Gastroesophageal sphincter (tissue), 4 donors: ENCODE data around the gene KRTAP1-1. TPM values are rescaled to one million over a fixed set of nuclear protein-coding genes. Genes with fewer than 3 reads are reported as not detected.
"Not testable (repeated sequence)": the region's sequence is repeated elsewhere in the genome, so short reads cannot be mapped to it uniquely, and the experiment has no call there.

Experiments
- ATAC-seq: fragments of 150-250 bp; one replicate; pipeline ENCODE4 v1.9.1; 2016; ENCODE audit warnings: mild to moderate bottlenecking, moderate library complexity
- H3K27ac ChIP-seq, 4 donors: fragments of 200-600 bp; sonication (generic) in 3 of 4; 1 replicate in 3 of 4; 2 replicates in 1 of 4; pipeline ENCODE4 v1.5.1; 2016 to 2019
- H3K27me3 ChIP-seq: fragments of 200-600 bp; sonication (generic); one replicate; pipeline ENCODE4 v1.5.1; 2019
- H3K36me3 ChIP-seq, 2 donors: fragments of 200-600 bp; sonication (generic); one replicate each; pipeline ENCODE4 v1.5.1; 2019; ENCODE audit warnings: control low read depth in 1 of 2
- H3K4me1 ChIP-seq, 3 donors: fragments of 200-600 bp; sonication (generic); 1 replicate in 2 of 3; 2 replicates in 1 of 3; pipeline ENCODE4 v1.5.1; 2016 to 2019; ENCODE audit warnings: control low read depth in 2 of 3
- H3K4me3 ChIP-seq, 2 donors: fragments of 200-600 bp; sonication (generic); one replicate each; pipeline ENCODE4 v1.5.1; 2019; ENCODE audit warnings: mild to moderate bottlenecking in 1 of 2, moderate library complexity in 1 of 2
- H3K9me3 ChIP-seq, 3 donors: fragments of 200-600 bp; sonication (generic); one replicate each; pipeline ENCODE4 v1.5.1; 2017 to 2019; ENCODE audit warnings: control low read depth in 2 of 3
- CTCF ChIP-seq, 4 experiments: fragments of 200-600 bp in 2 of 4; fragments of 450-650 bp in 2 of 4; sonication (generic) in 1 of 4; IDR thresholded peaks; one replicate each; pipeline ENCODE4 v1.5.1; 2017 to 2019; ENCODE audit warnings: antibody characterized with exemption in 4 of 4, mild to moderate bottlenecking in 2 of 4, moderate library complexity in 2 of 4
- EP300 ChIP-seq: sonication (generic); formaldehyde crosslinking; IDR thresholded peaks from one replicate; pipeline ENCODE4 v1.6.1; 2017; ENCODE audit warnings: antibody characterized with exemption, mild to moderate bottlenecking
- POLR2A ChIP-seq, 2 donors: fragments of 450-650 bp; IDR thresholded peaks; one replicate each; pipeline ENCODE4 v1.6.1; 2017; ENCODE audit warnings: antibody characterized with exemption in 2 of 2, mild to moderate bottlenecking in 2 of 2, moderate library complexity in 1 of 2
- POLR2AphosphoS5 ChIP-seq: sonication (generic); formaldehyde crosslinking; IDR thresholded peaks from one replicate; pipeline ENCODE4 v1.6.1; 2017; ENCODE audit warnings: antibody characterized with exemption
- WGBS, 2 donors: methylation state at CpG; one replicate each; pipeline ENCODE4 v1.1.5; 2018; ENCODE audit warnings: low coverage in 1 of 2; 5-methylcytosine and 5-hydroxymethylcytosine counted together
- total RNA-seq, 4 donors: library from RNA; depleted of rRNA; stranded (reverse); fragments of >200 nt; gene quantifications; one replicate each; pipeline ENCODE4 v1.1.0, GENCODE V29; 2016

The KRTAP1-1 gene
- total RNA-seq, 4 donors from 2014 or later, result not detected

- WGBS, 2 donors, result 81 to 87% methylated on average over 3 to 7 of the region's 8 CpGs
- Histone ChIP-seq H3K9me3 (no peaks in the 10 kb centered on the region), H3K27me3 (no peaks in the 10 kb centered on the region), H3K4me3 (no peak within 1 kb of the TSS), H3K27ac (no peak within 1 kb of the TSS), H3K4me1 (no peaks in the 10 kb centered on the region), H3K36me3 (no peaks in the 10 kb centered on the region)
- no peak for ATAC-seq
- TF ChIP-seq POLR2A (IDR thresholded peaks at IDR 0.05), result no peak
- no peak for TF ChIP-seq POLR2AphosphoS5
- TF ChIP-seq CTCF (IDR thresholded peaks at IDR 0.05), result no peak
- TF ChIP-seq EP300, result no peak
Observed at GRCh38 chr17:41008811-41009210, 32.4 kb downstream of the KRTAP1-1 start, which contains the start of gene KRTAP3-1. TSS of gene KRTAP3-1 (minus strand) at chr17:41009128. CDS start at chr17:41009074, 54 bp downstream.

- Histone ChIP-seq H3K36me3 (no peaks in the 10 kb centered on the region), H3K27me3 (peaks cover 10% of the 10 kb centered on the region), H3K9me3 (no peaks in the 10 kb centered on the region), H3K27ac (no peak overlapping the region), H3K4me3 (no peak overlapping the region), H3K4me1 (no peaks in the 10 kb centered on the region)
- no peak for TF ChIP-seq CTCF (IDR thresholded peaks at IDR 0.05)
- TF ChIP-seq EP300, result no peak
- TF ChIP-seq POLR2A (IDR thresholded peaks at IDR 0.05), result no peak
- TF ChIP-seq POLR2AphosphoS5, result no peak
- no peak for ATAC-seq
- WGBS, 2 donors, result 85 to 93% methylated on average over 2 to 3 of the region's 3 CpGs
Observed at GRCh38 chr17:41004397-41004796, 36.9 kb downstream of the KRTAP1-1 start.

- 30 to 49% methylated on average over 4 of the region's 4 CpGs for WGBS, 2 donors
- no peak for ATAC-seq
- Histone ChIP-seq H3K27me3 (peaks cover 15% of the 10 kb centered on the region), H3K9me3 (no peaks in the 10 kb centered on the region), H3K36me3 (no peaks in the 10 kb centered on the region), H3K27ac (no peak overlapping the region), H3K4me1 (no peaks in the 10 kb centered on the region), H3K4me3 (no peak overlapping the region)
- no peak for TF ChIP-seq CTCF (IDR thresholded peaks at IDR 0.05)
- TF ChIP-seq EP300, result no peak
- TF ChIP-seq POLR2A (IDR thresholded peaks at IDR 0.05), result no peak
- TF ChIP-seq POLR2AphosphoS5, result no peak
Observed at GRCh38 chr17:41003926-41004325, 37.3 kb downstream of the KRTAP1-1 start.

- 50 to 68% methylated on average over 5 of the region's 5 CpGs for WGBS, 2 donors
- no peaks in the 10 kb centered on the region for H3K9me3 ChIP-seq
- ATAC-seq, result no peak
- H3K27me3 ChIP-seq, result peaks cover 16% of the 10 kb centered on the region
- H3K4me3 ChIP-seq, result no peak overlapping the region
- no peaks in the 10 kb centered on the region for H3K4me1 ChIP-seq
- H3K27ac ChIP-seq, result no peak overlapping the region
- H3K36me3 ChIP-seq, result no peaks in the 10 kb centered on the region
- no peak for TF ChIP-seq EP300
- TF ChIP-seq CTCF (IDR thresholded peaks at IDR 0.05), result no peak
- no peak for TF ChIP-seq POLR2A (IDR thresholded peaks at IDR 0.05)
- TF ChIP-seq POLR2AphosphoS5, result no peak
Observed at GRCh38 chr17:41002814-41003213, 38.4 kb downstream of the KRTAP1-1 start.

GRCh38 chr17:41001795-41002194 is 39.5 kb downstream of the KRTAP1-1 start:
- no peaks in the 10 kb centered on the region for H3K9me3 ChIP-seq
- WGBS, 2 donors, result 43 to 80% methylated on average over 1 to 2 of the region's 4 CpGs
- H3K4me3 ChIP-seq, result no peak overlapping the region
- peaks cover 27% of the 10 kb centered on the region for H3K27me3 ChIP-seq
- no peak overlapping the region for H3K27ac ChIP-seq
- TF ChIP-seq CTCF (IDR thresholded peaks at IDR 0.05) (no peak), POLR2AphosphoS5 (no peak), POLR2A (IDR thresholded peaks at IDR 0.05) (no peak), EP300 (no peak)
- no peak for ATAC-seq
- H3K4me1 ChIP-seq, result no peaks in the 10 kb centered on the region
- H3K36me3 ChIP-seq, result no peaks in the 10 kb centered on the region

- H3K27me3 ChIP-seq, result peaks cover 32% of the 10 kb centered on the region
- H3K4me3 ChIP-seq, H3K9me3 ChIP-seq, ATAC-seq, H3K4me1 ChIP-seq, H3K36me3 ChIP-seq, H3K27ac ChIP-seq: not testable (repeated sequence)
- WGBS, 2 donors, result 79 to 83% methylated on average over 2 to 4 of the region's 6 CpGs
Observed at GRCh38 chr17:40999563-40999962, 41.7 kb downstream of the KRTAP1-1 start, which contains the start of gene KRTAP3-2. TSS of gene KRTAP3-2 (minus strand) at chr17:40999906. CDS start at chr17:40999853, 53 bp downstream.
